Measurements from ENCODE around the gene WRNIP1.

WRNIP1 gene

DNA sequence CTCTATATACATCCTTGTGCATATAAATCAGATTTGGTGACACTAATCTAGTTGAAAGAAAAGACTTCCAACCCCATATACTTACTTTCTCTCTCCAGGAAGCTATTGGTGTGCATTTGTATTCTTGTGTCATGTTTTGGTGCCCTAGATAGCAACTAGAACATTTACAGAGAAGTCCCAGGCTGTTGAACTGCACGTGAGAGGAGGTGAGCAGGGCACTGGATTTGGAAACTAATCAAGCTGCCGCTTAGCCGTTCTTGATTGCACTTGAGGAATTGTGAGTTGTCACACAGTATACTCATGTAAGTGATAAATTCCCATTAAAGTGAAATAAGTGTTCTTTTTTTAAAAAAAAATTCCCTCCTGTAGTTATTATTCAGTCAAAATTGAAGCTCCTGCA lies 7.6 kb downstream of the WRNIP1 start:
- Histone ChIP-seq H3K27ac (ENCODE audit: low read depth, low read length) (no peak overlapping the region), H3K4me1 (ENCODE audit: control insufficient read depth, insufficient read depth, low read length, unreplicated experiment) (peaks cover 12% of the 10 kb centered on the region), H3K4me3 (ENCODE audit: low read depth, low read length) (no peak overlapping the region), H3K79me2 (ENCODE audit: control insufficient read depth, insufficient read depth, low read length, unreplicated experiment) (peaks cover 85% of the 10 kb centered on the region), H2AFZ (ENCODE audit: low read length, unreplicated experiment) (no peak overlapping the region), H3K27me3 (ENCODE audit: insufficient read depth, low read length) (no peaks in the 10 kb centered on the region), H3K36me3 (ENCODE audit: insufficient read depth, low read length) (peaks cover 15% of the 10 kb centered on the region; the same call in 1 of the 2 replicates)

DNA sequence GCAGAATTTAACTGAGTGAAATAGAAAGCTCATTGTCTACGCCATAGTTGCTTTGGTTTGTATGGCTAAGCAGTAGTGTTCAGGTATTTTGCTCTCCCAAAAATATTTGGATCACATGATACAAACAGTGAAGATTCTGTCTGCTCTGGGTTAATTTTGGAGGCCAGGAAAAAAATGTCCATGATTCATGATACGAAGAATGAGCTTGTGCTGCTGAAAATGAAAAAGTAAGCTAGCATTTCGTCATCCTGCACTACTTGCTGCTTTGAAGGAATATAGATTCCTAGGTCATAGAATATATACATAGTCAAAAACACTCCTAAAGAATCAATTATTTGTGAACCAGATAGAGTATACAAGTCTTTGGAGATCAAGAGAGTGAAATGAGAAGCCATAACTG lies 8.3 kb downstream of the WRNIP1 start:
- Histone ChIP-seq H3K27ac (ENCODE audit: low read depth, low read length) (no peak overlapping the region), H3K4me1 (ENCODE audit: control insufficient read depth, insufficient read depth, low read length, unreplicated experiment) (peaks cover 6% of the 10 kb centered on the region), H3K36me3 (ENCODE audit: insufficient read depth, low read length) (peaks cover 15% of the 10 kb centered on the region; the same call in 1 of the 2 replicates), H2AFZ (ENCODE audit: low read length, unreplicated experiment) (no peak overlapping the region), H3K79me2 (ENCODE audit: control insufficient read depth, insufficient read depth, low read length, unreplicated experiment) (peaks cover 85% of the 10 kb centered on the region), H3K4me3 (ENCODE audit: low read depth, low read length) (no peak overlapping the region), H3K27me3 (ENCODE audit: insufficient read depth, low read length) (no peaks in the 10 kb centered on the region)

DNA sequence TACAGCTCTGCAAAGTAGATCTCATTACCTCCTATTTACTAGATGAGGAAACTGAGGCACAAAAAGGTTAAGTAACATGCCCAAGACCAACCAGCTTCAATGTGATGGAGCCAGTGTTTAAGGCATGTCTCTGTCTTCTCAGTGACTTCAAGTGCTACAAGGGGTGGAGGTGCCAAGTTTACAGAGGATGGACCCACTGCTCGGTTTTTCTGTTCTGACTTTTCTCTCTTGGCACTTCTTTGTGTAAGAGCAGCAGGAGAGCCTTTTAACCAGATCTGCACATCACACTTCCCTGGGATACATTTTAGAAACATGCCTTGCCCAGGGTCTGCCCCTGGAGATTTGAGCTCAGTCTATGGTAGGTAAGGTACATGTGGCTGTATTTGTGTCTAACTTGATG lies 9.8 kb downstream of the WRNIP1 start:
- no peak overlapping the region for H3K4me3 ChIP-seq (ENCODE audit: low read depth, low read length)
- H3K4me1 ChIP-seq (ENCODE audit: control insufficient read depth, insufficient read depth, low read length, unreplicated experiment) = no peaks in the 10 kb centered on the region
- H2AFZ ChIP-seq (ENCODE audit: low read length, unreplicated experiment) = no peak overlapping the region
- no peaks in the 10 kb centered on the region for H3K27me3 ChIP-seq (ENCODE audit: insufficient read depth, low read length)
- H3K79me2 ChIP-seq (ENCODE audit: control insufficient read depth, insufficient read depth, low read length, unreplicated experiment) = peaks cover 75% of the 10 kb centered on the region
- peaks cover 19% of the 10 kb centered on the region for H3K36me3 ChIP-seq (ENCODE audit: insufficient read depth, low read length)
- H3K27ac ChIP-seq (ENCODE audit: low read depth, low read length) = no peak overlapping the region

DNA sequence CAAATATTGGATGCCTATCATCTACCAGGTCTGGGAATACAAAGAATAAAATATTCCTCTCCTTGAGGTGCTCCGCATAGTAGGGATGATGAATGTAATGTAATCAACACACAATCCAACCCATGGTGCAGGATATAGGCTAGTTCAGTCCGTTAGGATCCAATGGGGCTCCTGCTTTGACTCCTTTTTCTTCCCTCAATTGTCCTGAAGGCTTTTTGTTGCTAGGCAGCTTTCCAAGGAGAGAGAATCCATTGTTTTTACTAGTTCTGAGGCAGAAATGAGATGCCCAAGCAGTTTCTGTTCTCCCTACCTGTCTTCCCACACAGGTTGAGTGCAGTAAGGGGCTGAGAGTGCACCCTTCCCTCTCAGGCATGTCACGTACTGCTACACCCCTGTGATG lies 12.1 kb downstream of the WRNIP1 start:
- Histone ChIP-seq H3K36me3 (ENCODE audit: insufficient read depth, low read length) (peaks cover 14% of the 10 kb centered on the region), H3K27me3 (ENCODE audit: insufficient read depth, low read length) (no peaks in the 10 kb centered on the region)

DNA sequence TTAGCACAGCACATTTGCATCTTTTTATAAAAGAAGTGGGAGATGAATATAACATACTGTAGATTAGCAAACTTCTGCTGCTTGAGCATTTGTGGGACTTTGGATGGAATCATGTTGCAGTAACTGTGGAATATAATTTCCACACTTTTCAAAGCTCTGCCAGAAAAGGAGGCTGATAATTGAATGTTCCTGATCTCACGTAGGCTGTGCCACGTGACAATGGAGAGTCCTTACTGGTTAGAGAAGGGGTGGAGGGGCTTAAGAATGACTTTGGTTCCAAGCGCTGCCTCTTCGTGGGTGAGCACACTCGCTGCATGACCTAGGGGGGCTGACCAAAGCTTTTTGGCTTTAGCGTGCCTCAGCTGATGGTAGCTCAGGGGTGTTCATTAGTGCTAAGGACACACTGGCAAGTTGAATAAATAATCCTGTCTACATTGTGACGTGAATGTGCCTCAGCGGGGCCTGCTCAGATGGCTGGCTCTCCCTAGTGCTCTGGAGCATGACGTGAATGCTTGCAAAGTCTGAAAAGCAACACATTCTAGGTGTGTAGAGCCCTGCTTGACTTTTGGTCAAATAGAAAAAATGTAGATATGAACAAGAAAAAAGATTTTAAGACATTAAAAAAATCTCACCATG lies 15.0 kb downstream of the WRNIP1 start:
- no peaks in the 10 kb centered on the region for H3K27me3 ChIP-seq (ENCODE audit: insufficient read depth, low read length)
- no peaks in the 10 kb centered on the region for H3K4me1 ChIP-seq (ENCODE audit: control insufficient read depth, insufficient read depth, low read length, unreplicated experiment)
- H2AFZ ChIP-seq (ENCODE audit: low read length, unreplicated experiment) = no peak overlapping the region
- no peak overlapping the region for H3K4me3 ChIP-seq (ENCODE audit: low read depth, low read length)
- no peak overlapping the region for H3K27ac ChIP-seq (ENCODE audit: low read depth, low read length)
- H3K79me2 ChIP-seq (ENCODE audit: control insufficient read depth, insufficient read depth, low read length, unreplicated experiment) = peaks cover 31% of the 10 kb centered on the region
- peaks cover 4% of the 10 kb centered on the region; the same call in 1 of the 2 replicates for H3K36me3 ChIP-seq (ENCODE audit: insufficient read depth, low read length)

More for the DNA sequence above, 12.1 kb downstream of the WRNIP1 start:
- peaks cover 58% of the 10 kb centered on the region for H3K79me2 ChIP-seq (ENCODE audit: control insufficient read depth, insufficient read depth, low read length, unreplicated experiment)
- no peak overlapping the region for H3K27ac ChIP-seq (ENCODE audit: low read depth, low read length)
- H3K4me1 ChIP-seq (ENCODE audit: control insufficient read depth, insufficient read depth, low read length, unreplicated experiment) = no peaks in the 10 kb centered on the region
- H2AFZ ChIP-seq (ENCODE audit: low read length, unreplicated experiment) = no peak overlapping the region
- H3K4me3 ChIP-seq (ENCODE audit: low read depth, low read length) = no peak overlapping the region

DNA sequence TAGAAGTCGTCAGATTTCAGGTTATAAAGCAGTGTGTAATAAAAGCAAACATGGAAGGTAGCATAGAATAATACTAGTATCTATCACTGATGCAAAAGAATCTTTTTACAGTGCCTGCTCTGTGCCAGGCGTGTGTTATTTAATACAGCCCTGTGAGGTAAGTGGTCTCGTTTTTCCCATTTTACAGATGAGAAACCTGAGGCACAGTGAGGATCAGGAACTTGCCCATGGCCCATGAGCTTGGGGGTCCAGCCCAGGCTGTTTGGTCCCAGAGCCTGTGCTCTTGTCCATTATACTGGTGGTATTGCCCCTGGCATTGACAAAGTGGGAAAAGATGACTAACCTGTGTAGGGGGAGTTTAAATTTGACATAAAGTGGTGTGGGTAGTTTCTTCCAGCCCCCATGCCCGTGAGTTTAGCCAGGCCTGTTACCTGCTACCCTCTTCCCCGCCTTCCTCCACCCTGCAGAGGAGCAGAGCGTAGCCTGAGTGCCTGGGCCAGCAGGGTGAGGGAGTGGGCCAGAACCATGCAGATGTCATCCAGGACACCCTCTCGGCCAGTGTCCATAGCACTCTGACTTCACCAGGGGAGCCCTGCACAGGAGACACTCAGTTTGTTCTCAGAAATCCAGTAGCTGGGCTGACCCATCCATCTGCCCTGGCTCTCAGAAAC lies 16.6 kb downstream of the WRNIP1 start:
- Histone ChIP-seq H3K27me3 (ENCODE audit: insufficient read depth, low read length) (no peaks in the 10 kb centered on the region), H3K4me1 (ENCODE audit: control insufficient read depth, insufficient read depth, low read length, unreplicated experiment) (no peaks in the 10 kb centered on the region), H3K79me2 (ENCODE audit: control insufficient read depth, insufficient read depth, low read length, unreplicated experiment) (peaks cover 21% of the 10 kb centered on the region), H3K36me3 (ENCODE audit: insufficient read depth, low read length) (peaks cover 4% of the 10 kb centered on the region; the same call in 1 of the 2 replicates), H2AFZ (ENCODE audit: low read length, unreplicated experiment) (no peak overlapping the region), H3K4me3 (ENCODE audit: low read depth, low read length) (no peak overlapping the region), H3K27ac (ENCODE audit: low read depth, low read length) (no peak overlapping the region)

DNA sequence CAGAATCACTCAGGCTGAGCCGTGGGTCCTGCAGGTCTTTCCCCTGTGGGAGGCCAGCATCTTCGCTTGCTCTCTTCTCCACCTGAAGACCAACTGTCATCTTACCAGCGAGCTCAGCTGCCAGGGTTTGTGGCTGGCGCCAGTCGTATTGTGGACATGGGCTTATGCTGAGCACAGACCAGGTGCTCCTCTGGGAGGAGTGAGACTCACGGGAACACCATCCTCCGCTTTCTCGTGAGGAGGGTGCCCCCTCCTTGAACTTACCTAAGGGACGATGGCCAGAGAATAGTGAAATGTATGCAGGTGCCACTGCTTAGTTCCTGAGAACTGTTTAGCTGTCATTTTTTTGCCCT lies 17.1 kb downstream of the WRNIP1 start:
- Histone ChIP-seq H3K4me1 (ENCODE audit: control insufficient read depth, insufficient read depth, low read length, unreplicated experiment) (no peaks in the 10 kb centered on the region), H3K79me2 (ENCODE audit: control insufficient read depth, insufficient read depth, low read length, unreplicated experiment) (peaks cover 20% of the 10 kb centered on the region)

DNA sequence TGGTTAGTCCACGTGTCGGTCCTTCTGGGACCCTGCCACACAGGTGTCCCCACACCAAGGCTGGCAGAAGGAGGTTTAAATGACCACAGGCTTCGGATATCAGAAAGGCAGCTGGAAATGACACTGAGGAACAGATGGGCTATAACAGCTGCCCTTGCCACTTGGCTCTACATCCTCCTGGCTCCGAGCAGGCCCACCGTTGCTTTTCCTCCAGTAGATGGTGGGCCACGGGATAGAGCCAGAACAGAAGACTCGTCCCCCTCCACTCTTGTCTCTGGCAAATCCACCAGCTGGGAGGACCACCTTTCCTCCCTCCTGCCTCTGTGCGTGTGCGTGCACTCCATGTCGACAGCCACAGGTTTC lies 17.6 kb downstream of the WRNIP1 start:
- peaks cover 16% of the 10 kb centered on the region for H3K79me2 ChIP-seq (ENCODE audit: control insufficient read depth, insufficient read depth, low read length, unreplicated experiment)
- H3K27ac ChIP-seq (ENCODE audit: low read depth, low read length) = no peak overlapping the region
- no peaks in the 10 kb centered on the region for H3K27me3 ChIP-seq (ENCODE audit: insufficient read depth, low read length)
- no peak overlapping the region for H2AFZ ChIP-seq (ENCODE audit: low read length, unreplicated experiment)
- no peak overlapping the region for H3K4me3 ChIP-seq (ENCODE audit: low read depth, low read length)
- H3K36me3 ChIP-seq (ENCODE audit: insufficient read depth, low read length) = peaks cover 4% of the 10 kb centered on the region; the same call in 1 of the 2 replicates
- no peaks in the 10 kb centered on the region for H3K4me1 ChIP-seq (ENCODE audit: control insufficient read depth, insufficient read depth, low read length, unreplicated experiment)

More for the DNA sequence above, 17.1 kb downstream of the WRNIP1 start:
- no peak overlapping the region for H3K4me3 ChIP-seq (ENCODE audit: low read depth, low read length)
- no peaks in the 10 kb centered on the region for H3K27me3 ChIP-seq (ENCODE audit: insufficient read depth, low read length)
- H2AFZ ChIP-seq (ENCODE audit: low read length, unreplicated experiment) = no peak overlapping the region
- H3K27ac ChIP-seq (ENCODE audit: low read depth, low read length) = no peak overlapping the region
- H3K36me3 ChIP-seq (ENCODE audit: insufficient read depth, low read length) = peaks cover 4% of the 10 kb centered on the region; the same call in 1 of the 2 replicates

DNA sequence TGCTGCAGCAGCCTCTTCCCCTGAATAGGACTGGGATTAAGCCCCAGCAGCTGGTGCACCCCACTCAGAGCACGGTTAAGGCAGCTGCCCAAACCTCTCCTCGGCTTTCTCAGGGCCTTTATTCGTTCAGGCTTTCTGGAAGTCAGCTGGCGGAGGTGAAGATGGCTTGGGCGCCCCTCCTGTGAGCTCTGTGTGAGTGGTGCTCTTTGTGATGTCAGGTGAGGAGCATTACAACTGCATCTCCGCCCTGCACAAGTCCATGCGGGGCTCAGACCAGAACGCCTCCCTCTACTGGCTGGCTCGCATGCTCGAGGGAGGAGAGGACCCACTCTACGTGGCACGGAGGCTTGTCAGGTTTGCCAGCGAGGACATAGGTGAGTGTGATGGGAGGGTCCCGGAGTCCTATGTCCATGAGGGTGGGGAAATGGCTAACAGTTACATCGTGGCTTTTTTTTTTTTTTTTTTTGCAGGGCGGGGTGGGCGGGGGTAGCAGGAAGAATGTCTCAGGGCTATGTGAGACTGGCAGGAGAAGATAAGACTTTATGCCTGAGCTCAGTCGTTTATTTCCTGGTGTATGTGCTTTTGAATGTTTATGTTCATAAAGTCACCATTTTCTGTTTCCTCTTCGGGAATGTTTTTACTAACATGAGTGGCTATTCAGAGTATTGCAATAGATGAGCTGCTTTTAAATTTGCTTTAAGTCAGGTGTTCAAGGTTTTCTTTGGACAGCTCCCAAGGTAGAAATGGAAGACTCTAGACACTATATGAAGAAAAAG lies 18.2 kb downstream of the WRNIP1 start:
- Histone ChIP-seq H3K79me2 (ENCODE audit: control insufficient read depth, insufficient read depth, low read length, unreplicated experiment) (peaks cover 10% of the 10 kb centered on the region), H2AFZ (ENCODE audit: low read length, unreplicated experiment) (no peak overlapping the region)

DNA sequence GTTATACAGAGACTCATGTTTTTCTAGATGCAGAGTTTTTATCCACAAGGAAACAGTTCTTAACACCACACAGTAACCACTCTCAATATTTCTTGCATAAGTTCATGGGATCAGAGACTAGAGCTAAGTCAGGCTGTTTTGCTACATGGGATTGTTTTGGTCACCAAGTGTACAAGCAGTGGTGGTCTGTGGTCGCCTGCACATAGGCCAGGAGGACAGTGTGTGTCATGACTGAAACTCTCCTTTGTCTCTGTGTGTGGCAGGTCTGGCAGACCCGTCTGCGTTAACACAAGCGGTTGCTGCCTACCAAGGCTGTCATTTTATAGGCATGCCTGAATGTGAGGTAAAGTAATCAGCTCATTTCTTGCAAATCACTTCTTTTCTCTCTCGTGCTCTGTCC lies 18.9 kb downstream of the WRNIP1 start:
- H3K27ac ChIP-seq (ENCODE audit: low read depth, low read length) = no peak overlapping the region
- H3K36me3 ChIP-seq (ENCODE audit: insufficient read depth, low read length) = peaks cover 4% of the 10 kb centered on the region; the same call in 1 of the 2 replicates
- peaks cover 2% of the 10 kb centered on the region for H3K4me1 ChIP-seq (ENCODE audit: control insufficient read depth, insufficient read depth, low read length, unreplicated experiment)
- H3K4me3 ChIP-seq (ENCODE audit: low read depth, low read length) = no peak overlapping the region
- H3K27me3 ChIP-seq (ENCODE audit: insufficient read depth, low read length) = no peaks in the 10 kb centered on the region
- H2AFZ ChIP-seq (ENCODE audit: low read length, unreplicated experiment) = no peak overlapping the region
- peaks cover 6% of the 10 kb centered on the region for H3K79me2 ChIP-seq (ENCODE audit: control insufficient read depth, insufficient read depth, low read length, unreplicated experiment)

More for the DNA sequence above, 18.2 kb downstream of the WRNIP1 start:
- no peaks in the 10 kb centered on the region for H3K27me3 ChIP-seq (ENCODE audit: insufficient read depth, low read length)
- no peaks in the 10 kb centered on the region for H3K4me1 ChIP-seq (ENCODE audit: control insufficient read depth, insufficient read depth, low read length, unreplicated experiment)
- peaks cover 4% of the 10 kb centered on the region; the same call in 1 of the 2 replicates for H3K36me3 ChIP-seq (ENCODE audit: insufficient read depth, low read length)
- no peak overlapping the region for H3K4me3 ChIP-seq (ENCODE audit: low read depth, low read length)
- H3K27ac ChIP-seq (ENCODE audit: low read depth, low read length) = no peak overlapping the region

All from ACC112 (cell line).